Liver (tissue), 9 donors: ENCODE data around the gene SETD1A. TPM values are rescaled to one million over a fixed set of nuclear protein-coding genes. Genes with fewer than 3 reads are reported as not detected.

Experiments used
- DNase-seq: peaks from one replicate; pipeline ENCODE4 v3.0.0-alpha.2; 2017; ENCODE audit warnings: low spot score
- H3K27ac ChIP-seq, 2 donors: one replicate each; pipeline ENCODE4 v1.7.0; 2013; ENCODE audit warnings: inconsistent platforms in 2 of 2, low read length in 2 of 2, control low read depth in 1 of 2, low read depth in 1 of 2, mild to moderate bottlenecking in 1 of 2
- H3K27me3 ChIP-seq, 4 donors: one replicate each; pipeline versions ENCODE4 v1.6.1 to v1.7.0; 2013; ENCODE audit warnings: low read length in 3 of 4, inconsistent platforms in 1 of 4, mild to moderate bottlenecking in 1 of 4, moderate library complexity in 1 of 4; ENCODE audit not compliant: control insufficient read depth in 4 of 4, insufficient read depth in 4 of 4
- H3K36me3 ChIP-seq, 4 donors: one replicate each; pipeline versions ENCODE4 v1.6.1 to v1.7.0; 2013; ENCODE audit warnings: low read length in 3 of 4, mild to moderate bottlenecking in 3 of 4, low read depth in 1 of 4, moderate library complexity in 1 of 4; ENCODE audit not compliant: control insufficient read depth in 4 of 4, insufficient read depth in 3 of 4
- H3K4me1 ChIP-seq, 4 donors: one replicate each; pipeline versions ENCODE4 v1.6.1 to v1.7.0; 2013; ENCODE audit warnings: low read length in 3 of 4, mild to moderate bottlenecking in 3 of 4, moderate library complexity in 1 of 4; ENCODE audit not compliant: control insufficient read depth in 4 of 4, insufficient read depth in 4 of 4
- H3K4me3 ChIP-seq, 3 donors: one replicate each; pipeline versions ENCODE4 v1.6.1 to v1.7.0; 2013; ENCODE audit warnings: low read length in 3 of 3, control low read depth in 1 of 3, low read depth in 1 of 3, mild to moderate bottlenecking in 1 of 3
- H3K9ac ChIP-seq, 2 donors: one replicate each; pipeline ENCODE4 v1.7.0; 2013; ENCODE audit warnings: low read length in 2 of 2, mild to moderate bottlenecking in 2 of 2, moderate library complexity in 2 of 2, control low read depth in 1 of 2, low read depth in 1 of 2
- H3K9me3 ChIP-seq, 4 donors: one replicate each; pipeline versions ENCODE4 v1.6.1 to v1.7.0; 2013; ENCODE audit warnings: low read length in 3 of 4; ENCODE audit not compliant: control insufficient read depth in 4 of 4
- ATF3 ChIP-seq: IDR thresholded peaks from 2 replicates; pipeline ENCODE4 v1.6.1; 2016; ENCODE audit warnings: antibody characterized with exemption
- FOXA1 ChIP-seq: IDR thresholded peaks from 2 replicates; pipeline ENCODE4 v1.6.1; 2016; ENCODE audit warnings: antibody characterized with exemption
- FOXA2 ChIP-seq: IDR thresholded peaks from 2 replicates; pipeline ENCODE4 v1.6.1; 2016; ENCODE audit warnings: antibody characterized with exemption
- GABPA ChIP-seq, 2 donors: IDR thresholded peaks in 1 of 2; conservative IDR thresholded peaks in 1 of 2; 2 replicates each; pipeline ENCODE4 v1.6.1; 2016; ENCODE audit warnings: antibody characterized with exemption in 2 of 2, mild to moderate bottlenecking in 1 of 2, moderate library complexity in 1 of 2
- HNF4A ChIP-seq, 2 donors: conservative IDR thresholded peaks; 2 replicates each; pipeline ENCODE4 v1.6.1; 2016; ENCODE audit warnings: antibody characterized with exemption in 2 of 2, mild to moderate bottlenecking in 2 of 2
- HNF4G ChIP-seq: IDR thresholded peaks from 2 replicates; pipeline ENCODE4 v1.6.1; 2016; ENCODE audit warnings: antibody characterized with exemption
- JUND ChIP-seq, 2 donors: IDR thresholded peaks; 2 replicates each; pipeline ENCODE4 v1.6.1; 2016; ENCODE audit warnings: antibody characterized with exemption in 2 of 2
- MAX ChIP-seq: IDR thresholded peaks from 2 replicates; pipeline ENCODE4 v1.6.1; 2016; ENCODE audit warnings: antibody characterized with exemption
- RAD21 ChIP-seq, 2 donors: IDR thresholded peaks; 2 replicates each; pipeline ENCODE4 v1.6.1; 2016; ENCODE audit warnings: antibody characterized with exemption in 2 of 2, mild to moderate bottlenecking in 2 of 2
- REST ChIP-seq: IDR thresholded peaks from 2 replicates; pipeline ENCODE4 v1.6.1; 2016; ENCODE audit warnings: antibody characterized with exemption, mild to moderate bottlenecking
- RXRA ChIP-seq, 2 donors: IDR thresholded peaks; 2 replicates each; pipeline ENCODE4 v1.6.1; 2017 to 2018; ENCODE audit warnings: antibody characterized with exemption in 2 of 2, mild to moderate bottlenecking in 1 of 2
- SP1 ChIP-seq: IDR thresholded peaks from 2 replicates; pipeline ENCODE4 v1.6.1; 2018; ENCODE audit warnings: antibody characterized with exemption, mild to moderate bottlenecking
- TAF1 ChIP-seq: conservative IDR thresholded peaks from 2 replicates; pipeline ENCODE4 v1.6.1; 2016; ENCODE audit warnings: antibody characterized with exemption, mild to moderate bottlenecking
- YY1 ChIP-seq: IDR thresholded peaks from 2 replicates; pipeline ENCODE4 v1.6.1; 2016; ENCODE audit warnings: antibody characterized with exemption, mild to moderate bottlenecking
- WGBS: extraction: QIAGEN DNeasy Blood & Tissue Kit; methylation state at CpG from one replicate; pipeline ENCODE4 v1.1.7; 2013; 5-methylcytosine and 5-hydroxymethylcytosine counted together
- polyA plus RNA-seq, 2 donors: library from polyadenylated mRNA; stranded (reverse) in 1 of 2; unstranded in 1 of 2; fragments of 200-250 nt in 1 of 2; fragments of >200 nt in 1 of 2; fragmentation: Nextera tagmentation in 1 of 2; extraction: Ambion mirVana in 1 of 2; gene quantifications; one replicate each; pipeline versions ENCODE4 v1.2.1 to v1.2.3, GENCODE V29; 2013 to 2015
- total RNA-seq, 2 donors: library from RNA; depleted of rRNA; stranded (reverse); fragments of >200 nt; gene quantifications; one replicate each; pipeline ENCODE4 v1.2.3, GENCODE V29; 2014
- donor health status: healthy.
- donor health status: healthy.
- donor health status: healthy.
- donor health status: healthy.
- donor health status: healthy.

The SETD1A gene
- total and polyA plus RNA-seq, 4 donors: 2.7 to 4.9 (median 3.7) TPM

- 84% methylated on average over 19 of the region's 19 CpGs for WGBS
- H3K27ac ChIP-seq: no peak overlapping the region
Observed at GRCh38 chr16:31000671-31001382, 43.3 kb downstream of the SETD1A start.

GRCh38 chr16:31001507-31002249, 44.1 kb downstream of the SETD1A start:
- no peak overlapping the region for H3K9ac ChIP-seq

More at GRCh38 chr16:31000671-31001382, 43.3 kb downstream of the SETD1A start:
- Histone ChIP-seq H3K4me3 (no peak overlapping the region), H3K9ac (no peak overlapping the region), H3K36me3 (no peaks in the 10 kb centered on the region), H3K9me3 (no peaks in the 10 kb centered on the region), H3K27me3 (no peaks in the 10 kb centered on the region), H3K4me1 (peaks cover 3 to 36% (median 30%) of the 10 kb centered on the region in 4 donors)
- no peak for DNase-seq
- TF ChIP-seq GABPA (IDR thresholded peaks at IDR 0.05 in 1 of 2, conservative IDR thresholded peaks at IDR 0.05 in 1 of 2): no peak
- TF ChIP-seq YY1: no peak
- TF ChIP-seq FOXA2: no peak
- no peak for TF ChIP-seq SP1
- no peak for TF ChIP-seq RXRA (IDR thresholded peaks at IDR 0.05)
- no peak for TF ChIP-seq REST
- TF ChIP-seq ATF3: no peak
- no peak for TF ChIP-seq MAX
- TF ChIP-seq TAF1: no peak
- TF ChIP-seq HNF4G: no peak

GRCh38 chr16:31002250-31002700, 44.7 kb downstream of the SETD1A start:
- Histone ChIP-seq H3K27ac (no peak overlapping the region), H3K4me3 (no peak overlapping the region), H3K36me3 (no peaks in the 10 kb centered on the region), H3K4me1 (peaks cover 3 to 36% (median 27%) of the 10 kb centered on the region in 4 donors), H3K27me3 (no peaks in the 10 kb centered on the region), H3K9me3 (no peaks in the 10 kb centered on the region), H3K9ac (no peak overlapping the region)
- no peak for DNase-seq
- WGBS: 81% methylated on average over 10 of the region's 10 CpGs
- TF ChIP-seq RXRA (IDR thresholded peaks at IDR 0.05) (no peak), GABPA (IDR thresholded peaks at IDR 0.05 in 1 of 2, conservative IDR thresholded peaks at IDR 0.05 in 1 of 2) (no peak), YY1 (no peak), JUND (IDR thresholded peaks at IDR 0.05) (no peak), RAD21 (IDR thresholded peaks at IDR 0.05) (no peak), FOXA1 (no peak), FOXA2 (no peak), HNF4A (conservative IDR thresholded peaks at IDR 0.05) (no peak), SP1 (no peak), MAX (no peak), REST (no peak), ATF3 (no peak)

More at GRCh38 chr16:31001507-31002249, 44.1 kb downstream of the SETD1A start:
- no peak overlapping the region for H3K27ac ChIP-seq
- no peaks in the 10 kb centered on the region for H3K9me3 ChIP-seq
- peaks cover 3 to 36% (median 27%) of the 10 kb centered on the region in 4 donors for H3K4me1 ChIP-seq
- DNase-seq: no peak
- H3K4me3 ChIP-seq: no peak overlapping the region
- 41% methylated on average over 16 of the region's 16 CpGs for WGBS
- TF ChIP-seq FOXA1: no peak
- TF ChIP-seq HNF4A (conservative IDR thresholded peaks at IDR 0.05): peak; percentile 18 to 31
- no peaks in the 10 kb centered on the region for H3K27me3 ChIP-seq
- H3K36me3 ChIP-seq: no peaks in the 10 kb centered on the region
